M059J (cell line): ENCODE measurements around the gene SCFD1. TPM values are rescaled to one million over a fixed set of nuclear protein-coding genes. Genes with fewer than 3 reads are reported as not detected.
"Not testable (repeated sequence)": the region's sequence is repeated elsewhere in the genome, so short reads cannot be mapped to it uniquely, and the experiment has no call there.

Experiments
- DNase-seq: peaks from one replicate; pipeline ENCODE4 v3.0.0-alpha.2; 2012; ENCODE audit warnings: low read depth
- total RNA-seq: library from RNA; depleted of rRNA; stranded (reverse); fragments of >200 nt; shearing (Covaris generic); gene quantifications from 2 replicates; pipeline ENCODE4 v1.2.3, GENCODE V29; 2014

Gene SCFD1
- total RNA-seq, 1 experiment from 2014 or later = 74.2 TPM

- DNase-seq = peak; percentile 9
These were observed 56.9 kb downstream of the SCFD1 start for GRCh38 chr14:30678926-30679431.

GRCh38 chr14:30680036-30680435 lies 57.9 kb downstream of the SCFD1 start:
- DNase-seq = no peak

- DNase-seq = not testable (repeated sequence)
These were observed 58.7 kb downstream of the SCFD1 start for GRCh38 chr14:30680776-30681175.

DNA sequence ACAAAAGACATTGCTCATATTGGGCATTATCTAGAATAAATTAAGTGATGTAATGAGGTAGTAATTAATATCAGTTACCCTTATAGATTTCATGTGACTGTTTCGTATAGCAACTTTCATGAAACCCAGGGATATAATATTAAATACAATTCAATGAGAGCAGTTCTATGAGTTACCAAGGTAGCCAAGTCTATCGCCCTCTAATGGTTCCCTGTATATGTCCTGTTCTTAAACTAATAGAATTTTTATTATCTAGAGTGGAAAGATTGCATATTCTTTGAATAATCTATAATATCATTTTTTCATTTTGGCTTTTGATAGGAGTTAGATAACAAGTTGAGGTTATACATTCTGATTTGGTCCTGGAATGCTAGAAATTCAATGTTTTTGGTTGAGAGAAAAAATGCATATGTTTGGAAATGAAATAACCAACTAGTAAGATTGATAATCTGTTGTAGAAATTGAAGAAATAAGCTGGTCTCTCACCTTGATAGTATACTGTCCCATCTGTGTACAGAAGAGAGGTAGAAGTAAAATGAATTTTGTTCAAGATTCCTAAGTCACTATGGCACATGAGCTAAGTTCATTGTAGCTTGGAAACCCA lies 59.7 kb downstream of the SCFD1 start:
- DNase-seq = peak; percentile 3

DNA sequence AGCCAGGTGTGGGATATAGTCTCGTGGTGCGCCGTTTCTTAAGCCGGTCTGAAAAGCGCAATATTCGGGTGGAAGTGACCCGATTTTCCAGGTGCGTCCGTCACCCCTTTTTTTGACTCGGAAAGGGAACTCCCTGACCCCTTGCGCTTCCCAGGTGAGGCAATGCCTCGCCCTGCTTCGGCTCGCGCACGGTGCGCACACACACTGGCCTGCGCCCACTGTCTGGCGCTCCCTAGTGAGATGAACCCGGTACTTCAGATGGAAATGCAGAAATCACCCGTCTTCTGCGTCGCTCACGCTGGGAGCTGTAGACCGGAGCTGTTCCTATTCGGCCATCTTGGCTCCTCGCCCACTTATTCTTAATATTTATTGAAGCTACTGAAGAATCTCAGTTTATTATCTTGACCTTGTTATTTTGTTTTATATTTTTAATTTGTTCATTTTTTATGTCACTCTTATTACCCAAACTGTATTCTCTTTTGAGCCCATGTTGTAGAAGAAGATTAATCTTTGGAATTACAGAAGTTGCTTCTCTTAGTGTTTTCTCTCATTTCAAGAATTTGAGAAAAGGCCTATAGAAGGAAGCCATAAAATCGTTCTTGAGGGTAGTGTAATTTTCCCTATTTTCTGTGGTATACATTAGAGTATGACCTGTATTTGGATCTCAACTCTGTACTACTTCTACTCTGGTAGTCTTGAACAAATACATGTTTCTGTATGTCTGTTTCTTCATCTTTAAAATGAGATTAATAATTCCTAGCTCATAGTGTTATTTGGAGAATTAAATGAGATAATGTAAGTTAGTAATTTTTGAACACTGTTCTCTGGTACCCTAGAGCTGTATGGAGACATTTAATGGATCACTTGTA lies 68.6 kb downstream of the SCFD1 start:
- DNase-seq = not testable (repeated sequence)

DNA sequence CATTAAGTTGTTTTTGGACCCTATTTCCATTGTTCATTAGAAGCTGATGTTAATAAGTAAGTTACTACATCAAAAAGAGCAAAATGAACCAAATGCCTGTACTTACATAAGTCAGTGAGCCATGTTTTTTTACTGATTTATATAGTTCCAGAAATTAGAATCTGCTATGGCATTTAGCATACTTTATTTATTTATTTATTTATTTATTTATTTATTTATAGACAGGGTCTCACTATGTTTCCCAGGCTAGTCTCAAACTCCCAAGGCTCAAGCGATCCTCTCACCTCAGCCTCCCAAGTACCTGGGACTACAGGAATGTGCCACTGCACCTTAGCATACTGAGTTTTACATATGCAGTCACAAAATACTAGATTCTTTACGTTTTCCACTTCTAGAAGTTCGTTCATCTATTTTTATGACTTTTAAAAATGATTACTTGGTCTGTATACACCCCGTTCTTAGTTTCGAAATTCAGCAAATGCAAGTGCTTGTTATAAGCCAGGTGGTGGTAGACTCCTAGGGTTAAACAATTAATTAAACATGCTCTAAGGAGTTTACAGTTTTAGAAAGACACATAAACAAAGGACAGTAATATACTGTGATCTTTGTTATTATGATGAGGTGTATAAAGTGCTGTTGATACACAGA lies 69.8 kb downstream of the SCFD1 start:
- no peak for DNase-seq

DNA sequence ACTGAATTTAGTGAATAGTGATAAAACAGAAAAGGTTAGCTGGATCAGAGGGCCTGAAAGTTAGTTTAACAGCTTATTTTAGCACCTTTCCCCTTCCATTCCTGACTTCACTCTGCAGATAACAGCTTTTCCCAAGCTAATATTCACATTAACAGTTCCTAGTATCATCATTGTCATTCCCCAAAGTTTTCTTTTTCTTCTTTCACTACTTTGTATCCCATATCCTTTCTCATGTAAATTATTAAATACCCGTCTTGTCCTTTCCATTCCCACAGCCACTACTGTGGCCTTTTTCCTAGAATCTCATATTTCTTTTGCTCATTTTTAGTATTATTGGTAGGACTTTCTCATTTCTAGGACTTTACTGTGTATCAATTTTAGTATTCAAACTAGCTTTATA lies 70.5 kb downstream of the SCFD1 start:
- DNase-seq = no peak

- no peak for DNase-seq
These were observed 76.3 kb downstream of the SCFD1 start for GRCh38 chr14:30698463-30698862.

- DNase-seq = no peak
These were observed 84.6 kb downstream of the SCFD1 start for GRCh38 chr14:30706704-30707103.

- DNase-seq = no peak
These were observed 86.0 kb downstream of the SCFD1 start for GRCh38 chr14:30708157-30708556.

DNA sequence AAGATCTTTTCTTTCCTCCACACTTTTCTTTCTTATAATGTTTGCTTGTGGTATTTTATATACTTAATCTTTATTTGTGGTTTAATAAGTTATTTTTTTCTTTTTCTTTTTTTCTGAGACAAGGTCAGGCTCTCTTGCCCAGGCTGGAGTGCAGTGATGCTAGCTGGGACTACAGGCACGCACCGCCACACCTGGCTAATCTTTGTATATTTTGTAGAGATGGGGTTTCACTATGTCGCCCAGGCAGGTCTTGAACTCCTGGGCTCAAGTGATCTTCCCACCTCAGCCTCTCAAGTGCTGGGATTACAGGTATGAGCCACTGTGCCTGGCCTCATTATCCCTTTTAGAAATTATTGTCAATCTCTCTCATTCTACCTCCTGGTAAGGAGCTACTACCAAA lies 87.1 kb downstream of the SCFD1 start:
- DNase-seq = no peak

- no peak for DNase-seq
These were observed 88.8 kb downstream of the SCFD1 start for GRCh38 chr14:30710876-30711275.

DNA sequence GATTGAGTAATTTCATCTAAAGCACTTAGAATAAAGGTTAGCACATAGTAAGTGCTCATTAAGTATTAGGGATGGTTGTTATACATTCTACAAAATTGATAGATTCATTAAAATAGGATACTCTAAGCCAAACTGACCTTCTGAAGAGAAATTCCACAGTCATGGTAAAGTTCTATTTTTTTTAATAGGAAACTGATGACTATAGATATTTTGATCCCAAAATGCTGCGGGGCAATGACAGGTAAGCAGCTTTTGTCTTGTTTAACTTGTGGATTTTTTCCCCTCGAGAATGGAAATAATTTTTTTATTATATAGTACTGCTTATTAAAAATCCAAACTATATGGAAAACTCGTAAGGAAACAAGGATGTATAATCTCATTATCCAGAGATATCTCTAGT lies 97.0 kb downstream of the SCFD1 start:
- DNase-seq = no peak

DNA sequence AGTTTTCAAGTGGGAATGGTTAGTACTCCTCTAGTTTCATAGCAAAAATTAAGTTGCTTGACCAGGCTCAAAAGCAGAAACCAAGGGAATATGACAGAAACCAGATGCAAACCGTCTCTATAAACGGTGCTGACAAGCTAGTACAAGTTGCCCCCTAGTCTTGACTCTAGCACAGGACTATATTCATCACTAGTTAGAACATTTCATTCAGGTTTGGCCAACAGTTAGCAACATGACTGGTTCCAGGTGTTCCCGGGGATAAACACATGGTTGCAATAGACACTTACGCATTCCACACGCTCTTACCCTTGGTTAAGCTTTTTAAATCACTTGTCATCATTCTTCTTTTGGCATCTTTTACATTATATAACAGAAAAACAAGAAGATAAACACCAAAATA lies 103.6 kb downstream of the SCFD1 start:
- DNase-seq = no peak

DNA sequence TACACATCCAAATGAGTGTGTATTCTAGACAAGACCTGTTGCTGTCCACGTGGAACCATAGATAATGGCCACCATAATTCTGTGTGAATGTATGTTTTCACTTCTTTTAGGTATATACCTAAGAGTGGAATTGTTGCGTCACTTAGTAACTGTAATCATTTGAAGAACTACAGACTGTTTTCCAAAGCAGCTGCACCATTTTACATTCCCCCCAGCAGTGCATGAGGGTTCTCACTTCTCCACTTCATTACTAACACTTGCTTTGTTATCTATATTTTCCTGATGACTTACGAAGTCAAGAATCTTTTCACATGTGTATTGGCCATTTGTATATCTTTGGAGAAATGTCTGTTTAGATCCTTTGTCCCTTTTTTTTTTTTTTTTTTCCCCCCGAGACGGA lies 106.4 kb downstream of the SCFD1 start:
- DNase-seq = no peak

DNA sequence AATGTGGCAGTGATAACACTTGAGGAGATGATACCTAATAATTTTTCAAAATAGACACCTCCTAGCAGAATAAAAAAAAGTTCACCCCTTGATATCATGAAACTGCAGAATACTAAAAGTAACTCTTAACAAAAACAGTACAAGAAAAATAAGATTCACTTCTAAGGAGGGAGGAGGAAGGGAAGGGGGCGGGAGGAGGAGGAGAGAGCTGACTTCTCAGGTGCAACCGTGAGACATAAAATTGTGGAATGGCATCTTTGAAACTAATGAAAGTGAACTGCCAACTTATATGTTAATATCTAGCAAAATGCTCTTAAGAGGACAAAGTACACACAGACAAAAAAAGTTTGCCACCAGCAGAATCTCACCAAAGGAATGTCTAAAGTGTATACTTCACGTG lies 115.8 kb downstream of the SCFD1 start:
- no peak for DNase-seq

GRCh38 chr14:30738978-30739377 lies 116.9 kb downstream of the SCFD1 start:
- DNase-seq = no peak

- DNase-seq = no peak
These were observed 126.2 kb downstream of the SCFD1 start for GRCh38 chr14:30748343-30748742.

DNA sequence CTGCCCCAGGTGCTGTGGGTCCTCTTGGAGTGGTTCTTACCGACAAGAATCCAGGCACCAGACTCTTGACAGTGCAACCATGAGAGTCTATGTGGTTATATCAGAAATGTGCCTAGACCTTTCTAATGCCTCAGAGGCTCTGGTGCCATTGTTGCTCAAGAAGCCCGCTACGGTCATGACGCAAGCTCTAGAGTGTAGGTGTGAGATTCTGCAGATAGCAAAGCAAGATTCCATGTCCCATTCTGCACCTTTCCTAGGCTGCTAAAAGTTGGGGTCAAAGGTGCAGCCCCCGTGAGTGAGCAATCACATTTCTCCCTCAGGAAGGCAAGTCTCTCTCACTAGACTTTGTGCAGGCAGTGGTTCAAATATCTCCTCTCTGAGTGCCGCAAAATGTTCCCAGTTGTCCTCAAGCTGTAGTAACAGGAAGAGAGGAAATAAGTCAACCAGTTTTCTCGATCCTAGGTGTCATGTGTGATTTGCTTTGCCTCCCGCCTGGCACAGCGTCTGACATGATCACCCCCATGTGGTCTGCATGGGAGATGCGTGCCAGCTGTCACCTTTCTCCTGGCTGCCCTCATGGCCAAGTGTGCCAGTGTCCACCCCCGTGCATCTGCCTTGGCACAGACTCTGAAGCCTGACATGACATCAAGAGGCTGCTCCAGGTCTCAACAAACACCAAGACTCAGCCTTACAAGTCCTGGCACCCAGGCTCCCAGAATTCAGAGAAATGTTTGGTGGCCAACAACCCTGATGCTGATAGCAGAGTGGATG lies 129.7 kb downstream of the SCFD1 start:
- no peak for DNase-seq

- no peak for DNase-seq
These were observed 131.3 kb downstream of the SCFD1 start for GRCh38 chr14:30753452-30753851.

- peak; percentile 14 for DNase-seq
These were observed 132.7 kb downstream of the SCFD1 start for GRCh38 chr14:30754778-30755177.

GRCh38 chr14:30756594-30756993 lies 134.5 kb downstream of the SCFD1 start:
- no peak for DNase-seq
